Ishikawa (cell line): ENCODE results near the gene LRRC10B.

Experiments
- CEBPB ChIP-seq: IDR thresholded peaks from 2 replicates; pipeline ENCODE4 v1.6.1; 2012
- CREB1 ChIP-seq: IDR thresholded peaks from 2 replicates; pipeline ENCODE4 v1.6.1; 2012; ENCODE audit warnings: low read depth
- EGR1 ChIP-seq: IDR thresholded peaks from 2 replicates; pipeline ENCODE4 v1.6.1; 2012
- EP300 ChIP-seq: IDR thresholded peaks from 2 replicates; pipeline ENCODE4 v1.6.1; 2012; ENCODE audit warnings: borderline replicate concordance
- NFIC ChIP-seq: IDR thresholded peaks from 2 replicates; pipeline ENCODE4 v1.6.1; 2012
- RAD21 ChIP-seq: IDR thresholded peaks from 2 replicates; pipeline ENCODE4 v1.6.1; 2012; ENCODE audit warnings: low read depth
- TAF1 ChIP-seq: IDR thresholded peaks from 2 replicates; pipeline ENCODE4 v1.6.1; 2012; ENCODE audit warnings: low read depth, mild to moderate bottlenecking
- TCF12 ChIP-seq: IDR thresholded peaks from 2 replicates; pipeline ENCODE4 v1.6.1; 2012; ENCODE audit warnings: low read depth
- TEAD4 ChIP-seq: IDR thresholded peaks from 2 replicates; pipeline ENCODE4 v1.6.1; 2012
- YY1 ChIP-seq: IDR thresholded peaks from 2 replicates; pipeline ENCODE4 v1.6.1; 2012; ENCODE audit warnings: low read depth
- TF ChIP-seq, protein P1 (sequence below): IDR thresholded peaks from 2 replicates; pipeline ENCODE4 v1.6.1; 2012
- TF ChIP-seq, protein P2 (sequence below): IDR thresholded peaks from 2 replicates; pipeline ENCODE4 v1.6.1; 2012; ENCODE audit warnings: low read depth, mild to moderate bottlenecking
- TF ChIP-seq, protein P3 (sequence below): IDR thresholded peaks from 2 replicates; pipeline ENCODE4 v1.6.1; 2012

DNA sequence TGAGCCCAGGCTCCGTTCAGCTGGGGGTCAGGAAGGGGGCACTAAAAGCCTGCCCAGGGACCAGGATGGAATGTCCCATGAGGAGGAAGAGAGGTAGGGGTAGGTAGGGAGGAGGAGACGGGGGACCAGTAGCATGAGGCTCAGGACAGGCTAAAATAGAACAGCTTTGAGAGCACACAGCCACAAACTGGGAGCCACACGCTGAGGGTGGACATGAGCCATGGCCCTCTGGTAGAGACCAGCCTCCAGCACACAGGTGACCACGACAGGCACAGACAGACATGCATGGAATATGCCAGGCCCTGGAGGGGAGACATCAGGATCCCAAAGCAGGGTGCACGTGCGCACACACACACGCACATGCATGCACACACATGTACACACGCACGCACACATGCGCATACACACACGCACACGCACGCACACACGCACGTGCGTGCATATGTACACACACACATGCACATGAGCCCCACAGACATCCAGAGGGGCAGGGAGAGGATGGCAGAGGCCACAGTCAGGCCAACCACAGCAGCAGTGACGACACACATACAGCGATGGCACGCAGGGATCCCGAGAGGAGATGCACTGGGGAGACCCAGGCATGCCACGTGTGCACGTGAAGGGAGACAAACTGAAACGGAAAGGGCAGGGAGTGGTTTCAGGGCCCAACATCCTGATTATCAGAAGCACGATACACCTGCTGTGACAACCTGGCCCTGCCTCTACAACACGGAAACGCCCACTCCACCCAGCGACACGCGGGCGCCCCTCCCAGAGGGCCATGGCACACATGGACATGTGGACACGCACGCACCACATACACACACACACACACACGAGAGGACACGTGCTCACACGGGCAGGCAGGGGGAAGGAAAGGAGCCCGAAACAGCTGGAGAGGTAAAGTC is 25.7 kb downstream of the LRRC10B start:
- TF ChIP-seq YY1 (no peak), TAF1 (no peak), RAD21 (no peak), TEAD4 (no peak), EP300 (no peak), CEBPB (no peak), TCF12 (no peak), CREB1 (no peak), EGR1 (no peak), NFIC (no peak)
- TF ChIP-seq, protein P1, sequence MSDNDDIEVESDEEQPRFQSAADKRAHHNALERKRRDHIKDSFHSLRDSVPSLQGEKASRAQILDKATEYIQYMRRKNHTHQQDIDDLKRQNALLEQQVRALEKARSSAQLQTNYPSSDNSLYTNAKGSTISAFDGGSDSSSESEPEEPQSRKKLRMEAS = no peak
- TF ChIP-seq, protein P2, sequence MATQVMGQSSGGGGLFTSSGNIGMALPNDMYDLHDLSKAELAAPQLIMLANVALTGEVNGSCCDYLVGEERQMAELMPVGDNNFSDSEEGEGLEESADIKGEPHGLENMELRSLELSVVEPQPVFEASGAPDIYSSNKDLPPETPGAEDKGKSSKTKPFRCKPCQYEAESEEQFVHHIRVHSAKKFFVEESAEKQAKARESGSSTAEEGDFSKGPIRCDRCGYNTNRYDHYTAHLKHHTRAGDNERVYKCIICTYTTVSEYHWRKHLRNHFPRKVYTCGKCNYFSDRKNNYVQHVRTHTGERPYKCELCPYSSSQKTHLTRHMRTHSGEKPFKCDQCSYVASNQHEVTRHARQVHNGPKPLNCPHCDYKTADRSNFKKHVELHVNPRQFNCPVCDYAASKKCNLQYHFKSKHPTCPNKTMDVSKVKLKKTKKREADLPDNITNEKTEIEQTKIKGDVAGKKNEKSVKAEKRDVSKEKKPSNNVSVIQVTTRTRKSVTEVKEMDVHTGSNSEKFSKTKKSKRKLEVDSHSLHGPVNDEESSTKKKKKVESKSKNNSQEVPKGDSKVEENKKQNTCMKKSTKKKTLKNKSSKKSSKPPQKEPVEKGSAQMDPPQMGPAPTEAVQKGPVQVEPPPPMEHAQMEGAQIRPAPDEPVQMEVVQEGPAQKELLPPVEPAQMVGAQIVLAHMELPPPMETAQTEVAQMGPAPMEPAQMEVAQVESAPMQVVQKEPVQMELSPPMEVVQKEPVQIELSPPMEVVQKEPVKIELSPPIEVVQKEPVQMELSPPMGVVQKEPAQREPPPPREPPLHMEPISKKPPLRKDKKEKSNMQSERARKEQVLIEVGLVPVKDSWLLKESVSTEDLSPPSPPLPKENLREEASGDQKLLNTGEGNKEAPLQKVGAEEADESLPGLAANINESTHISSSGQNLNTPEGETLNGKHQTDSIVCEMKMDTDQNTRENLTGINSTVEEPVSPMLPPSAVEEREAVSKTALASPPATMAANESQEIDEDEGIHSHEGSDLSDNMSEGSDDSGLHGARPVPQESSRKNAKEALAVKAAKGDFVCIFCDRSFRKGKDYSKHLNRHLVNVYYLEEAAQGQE = no peak
- TF ChIP-seq, protein P3, sequence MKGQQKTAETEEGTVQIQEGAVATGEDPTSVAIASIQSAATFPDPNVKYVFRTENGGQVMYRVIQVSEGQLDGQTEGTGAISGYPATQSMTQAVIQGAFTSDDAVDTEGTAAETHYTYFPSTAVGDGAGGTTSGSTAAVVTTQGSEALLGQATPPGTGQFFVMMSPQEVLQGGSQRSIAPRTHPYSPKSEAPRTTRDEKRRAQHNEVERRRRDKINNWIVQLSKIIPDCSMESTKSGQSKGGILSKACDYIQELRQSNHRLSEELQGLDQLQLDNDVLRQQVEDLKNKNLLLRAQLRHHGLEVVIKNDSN = no peak
